Thoracic aorta (tissue), 2 donors: ENCODE data around the gene CFTR. TPM values are rescaled to one million over a fixed set of nuclear protein-coding genes. Genes with fewer than 3 reads are reported as not detected.
A peak's percentile ranks its signal among the peaks of the same experiment; 100 is the strongest.
"Not testable (repeated sequence)": the region's sequence is repeated elsewhere in the genome, so short reads cannot be mapped to it uniquely, and the experiment has no call there.

Source experiments
- ATAC-seq: fragments of 150-250 bp; one replicate; pipeline ENCODE4 v1.8.0; 2017; ENCODE audit warnings: low read depth; ENCODE audit not compliant: insufficient number of reproducible peaks, low FRiP score
- DNase-seq: peaks from one replicate; pipeline ENCODE4 v3.0.0-alpha.2; 2020; ENCODE audit warnings: low spot score
- H3K27ac ChIP-seq, 2 donors: fragments of 200-600 bp; sonication (generic); 1 replicate in 1 of 2; 2 replicates in 1 of 2; pipeline ENCODE4 v1.5.1; 2016; ENCODE audit warnings: mild to moderate bottlenecking in 2 of 2, moderate library complexity in 2 of 2
- H3K27me3 ChIP-seq: fragments of 200-600 bp; sonication (generic); replicated peaks from 2 replicates; pipeline ENCODE4 v1.6.0; 2016; ENCODE audit warnings: mild to moderate bottlenecking; ENCODE audit not compliant: insufficient read depth
- H3K36me3 ChIP-seq: fragments of 200-600 bp; sonication (generic); one replicate; pipeline ENCODE4 v1.5.1; 2016
- H3K4me1 ChIP-seq, 2 donors: fragments of 200-600 bp; sonication (generic); 1 replicate in 1 of 2; 2 replicates in 1 of 2; pipeline versions ENCODE4 v1.5.1 to v1.6.0; 2016; ENCODE audit warnings: low read depth in 2 of 2, mild to moderate bottlenecking in 1 of 2; ENCODE audit not compliant: control insufficient read depth in 1 of 2
- H3K4me3 ChIP-seq: fragments of 200-600 bp; sonication (generic); 2 replicates; pipeline ENCODE4 v1.5.1; 2016; ENCODE audit warnings: mild to moderate bottlenecking
- H3K9me3 ChIP-seq: fragments of 200-600 bp; sonication (generic); 2 replicates; pipeline ENCODE4 v1.5.1; 2016
- CTCF ChIP-seq: fragments of 200-600 bp; sonication (generic); IDR thresholded peaks from one replicate; pipeline ENCODE4 v1.5.1; 2019; ENCODE audit warnings: antibody characterized with exemption
- total RNA-seq, 2 donors: library from RNA; depleted of rRNA; stranded (reverse); fragments of >200 nt; gene quantifications; one replicate each; pipeline versions ENCODE4 v1.1.0 to v1.2.3, GENCODE V29; 2016

Gene CFTR
- total RNA-seq, 2 donors from 2014 or later: 0.68 TPM; not detected in 1

GRCh38 chr7:117448655-117449054 is 31.2 kb upstream of the CFTR start:
- DNase-seq (no peak), ATAC-seq (no peak)
- TF ChIP-seq CTCF: no peak

GRCh38 chr7:117458977-117459583 is 20.7 kb upstream of the CFTR start:
- H3K27ac ChIP-seq: no peak overlapping the region
- no peak for DNase-seq
- H3K36me3 ChIP-seq: no peaks in the 10 kb centered on the region
- no peaks in the 10 kb centered on the region for H3K4me1 ChIP-seq
- H3K9me3 ChIP-seq: no peaks in the 10 kb centered on the region
- H3K4me3 ChIP-seq: no peak overlapping the region
- H3K27me3 ChIP-seq: no peaks in the 10 kb centered on the region
- ATAC-seq: no peak
- TF ChIP-seq CTCF: peak; percentile 37

More at GRCh38 chr7:117448655-117449054, 31.2 kb upstream of the CFTR start:
- Histone ChIP-seq H3K4me1 (no peaks in the 10 kb centered on the region), H3K27me3 (no peaks in the 10 kb centered on the region), H3K36me3 (no peaks in the 10 kb centered on the region), H3K9me3 (no peaks in the 10 kb centered on the region), H3K27ac (no peak overlapping the region), H3K4me3 (no peak overlapping the region)

GRCh38 chr7:117459735-117460134 is 20.1 kb upstream of the CFTR start:
- Histone ChIP-seq H3K4me3 (no peak overlapping the region), H3K27me3 (no peaks in the 10 kb centered on the region), H3K36me3 (no peaks in the 10 kb centered on the region), H3K4me1 (no peaks in the 10 kb centered on the region), H3K9me3 (no peaks in the 10 kb centered on the region), H3K27ac (no peak overlapping the region)
- no peak for DNase-seq
- no peak for TF ChIP-seq CTCF
- no peak for ATAC-seq

GRCh38 chr7:117460815-117461214 is 19.0 kb upstream of the CFTR start:
- not testable (repeated sequence) for H3K9me3 ChIP-seq, H3K4me1 ChIP-seq, H3K27me3 ChIP-seq, H3K27ac ChIP-seq, H3K4me3 ChIP-seq, ATAC-seq, DNase-seq, H3K36me3 ChIP-seq

- Histone ChIP-seq H3K4me3 (no peak overlapping the region), H3K4me1 (no peaks in the 10 kb centered on the region), H3K27me3 (no peaks in the 10 kb centered on the region), H3K36me3 (no peaks in the 10 kb centered on the region), H3K27ac (no peak overlapping the region), H3K9me3 (no peaks in the 10 kb centered on the region)
- DNase-seq: no peak
- TF ChIP-seq CTCF: no peak
- no peak for ATAC-seq
These were observed 11.7 kb upstream of the CFTR start for GRCh38 chr7:117468174-117468573.

GRCh38 chr7:117470777-117471176 is 9.0 kb upstream of the CFTR start:
- TF ChIP-seq CTCF: no peak
- Histone ChIP-seq H3K4me1 (no peaks in the 10 kb centered on the region), H3K36me3 (no peaks in the 10 kb centered on the region), H3K9me3 (no peaks in the 10 kb centered on the region), H3K4me3 (no peak overlapping the region), H3K27ac (no peak overlapping the region), H3K27me3 (no peaks in the 10 kb centered on the region)
- ATAC-seq: no peak
- DNase-seq: no peak
